NCI-H128 (cell line): ENCODE results near the gene ZFYVE9.
"Not testable (repeated sequence)": the region's sequence is repeated elsewhere in the genome, so short reads cannot be mapped to it uniquely, and the experiment has no call there.

Experiments used
- DNase-seq: peaks from one replicate; lab custom pipeline; 2025; ENCODE audit not compliant: unreplicated experiment; lab: John Stamatoyannopoulos, UW

ZFYVE9 gene

GRCh38 chr1:52190500-52191252, 48.8 kb downstream of the ZFYVE9 start:
- no peak for DNase-seq

GRCh38 chr1:52191395-52191965, 49.6 kb downstream of the ZFYVE9 start:
- DNase-seq, result no peak

GRCh38 chr1:52192024-52192423, 50.1 kb downstream of the ZFYVE9 start:
- DNase-seq, result no peak

DNA sequence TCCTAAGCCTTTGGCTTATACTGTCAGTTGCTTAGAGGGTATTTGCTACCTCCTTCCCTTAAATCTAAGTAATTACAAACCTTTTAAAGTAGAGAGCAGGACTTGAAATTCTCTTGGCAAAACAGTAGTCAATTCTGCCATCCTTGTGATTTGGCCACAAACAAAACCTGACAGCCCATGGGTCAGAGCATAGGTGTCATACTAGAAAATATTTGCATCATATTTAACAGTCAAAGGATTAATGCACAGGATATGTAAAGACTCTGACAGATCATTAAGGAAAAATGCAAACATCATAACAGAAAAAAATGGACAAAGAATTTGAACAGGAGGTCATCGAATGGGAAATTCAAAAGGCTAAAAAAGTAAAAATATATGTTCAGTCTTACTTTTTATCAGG, 50.5 kb downstream of the ZFYVE9 start:
- no peak for DNase-seq

GRCh38 chr1:52193985-52194384, 52.1 kb downstream of the ZFYVE9 start:
- no peak for DNase-seq

DNA sequence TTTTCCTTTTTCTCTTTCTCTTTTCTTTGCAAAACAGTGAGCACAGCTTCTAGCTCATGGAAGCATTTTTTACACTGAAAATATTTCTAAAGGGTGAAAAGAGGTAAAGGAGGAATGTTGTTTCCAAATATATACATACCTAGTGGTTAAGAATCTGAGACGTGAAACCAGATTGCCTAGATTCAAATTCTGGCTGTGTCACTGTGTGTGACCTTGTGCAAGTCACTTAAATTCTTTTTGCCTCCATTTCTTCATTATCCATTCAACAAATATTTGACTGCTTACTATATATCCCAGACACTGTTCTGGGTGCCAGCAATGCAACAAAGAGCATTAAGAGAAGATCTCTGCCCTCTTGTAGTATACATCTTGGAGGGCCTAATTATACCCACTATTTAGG, 53.3 kb downstream of the ZFYVE9 start:
- no peak for DNase-seq

DNA sequence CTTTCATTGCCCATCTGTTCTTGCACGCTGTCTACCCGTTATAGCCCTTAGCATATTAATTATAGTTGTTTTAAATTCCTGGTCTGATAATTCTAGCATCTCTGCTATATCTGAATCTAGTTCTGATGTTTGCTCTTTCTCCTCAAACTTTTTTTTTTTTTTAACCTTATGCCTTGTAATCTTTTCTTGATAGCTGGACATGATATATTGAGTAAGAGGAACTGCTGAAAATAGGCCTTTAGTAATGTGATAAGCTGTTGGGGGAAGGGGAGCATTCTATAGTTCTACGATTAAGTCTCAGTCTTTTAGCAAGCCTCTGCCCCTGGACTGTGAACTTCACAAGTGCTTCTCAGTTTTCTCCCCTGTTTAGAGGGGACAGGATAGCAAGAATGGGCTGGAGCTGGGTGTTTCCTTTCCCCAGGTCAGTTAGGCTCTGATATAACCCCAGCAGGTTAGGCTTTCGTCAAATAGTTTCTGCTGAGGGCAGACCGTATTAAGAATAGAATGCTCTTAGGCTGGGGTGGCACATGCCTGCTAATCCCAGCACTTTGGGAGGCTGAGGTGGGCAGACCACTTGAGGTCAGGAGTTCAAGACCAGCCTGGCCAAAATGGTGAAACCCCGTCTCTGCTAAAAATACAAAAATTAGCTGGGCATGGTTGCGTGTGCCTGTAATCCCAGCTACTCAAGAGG, 62.2 kb downstream of the ZFYVE9 start:
- DNase-seq, result no peak

DNA sequence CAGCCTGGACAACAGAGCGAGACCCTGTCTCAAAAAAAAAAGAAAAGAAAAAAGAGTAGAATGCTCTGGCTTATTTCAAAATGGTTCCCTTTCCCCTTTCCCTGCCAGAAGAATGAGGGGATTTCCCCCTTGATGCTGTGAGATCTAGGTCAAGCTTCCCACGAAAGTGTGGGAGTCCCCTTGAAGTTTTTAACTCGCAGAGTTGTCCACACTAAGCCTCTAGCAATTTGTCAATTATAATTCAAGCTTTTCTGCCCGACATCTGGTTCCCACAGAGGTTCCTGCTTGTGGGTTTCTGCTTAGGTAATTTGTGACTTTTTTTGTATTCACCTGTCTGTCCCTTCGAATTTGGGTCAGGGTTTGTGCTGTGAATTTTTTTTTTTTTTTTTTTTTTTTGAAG, 62.8 kb downstream of the ZFYVE9 start:
- no peak for DNase-seq

- not testable (repeated sequence) for DNase-seq
Measured at GRCh38 chr1:52206686-52207085, 64.8 kb downstream of the ZFYVE9 start.

GRCh38 chr1:52209429-52209828, 67.5 kb downstream of the ZFYVE9 start:
- DNase-seq, result no peak

DNA sequence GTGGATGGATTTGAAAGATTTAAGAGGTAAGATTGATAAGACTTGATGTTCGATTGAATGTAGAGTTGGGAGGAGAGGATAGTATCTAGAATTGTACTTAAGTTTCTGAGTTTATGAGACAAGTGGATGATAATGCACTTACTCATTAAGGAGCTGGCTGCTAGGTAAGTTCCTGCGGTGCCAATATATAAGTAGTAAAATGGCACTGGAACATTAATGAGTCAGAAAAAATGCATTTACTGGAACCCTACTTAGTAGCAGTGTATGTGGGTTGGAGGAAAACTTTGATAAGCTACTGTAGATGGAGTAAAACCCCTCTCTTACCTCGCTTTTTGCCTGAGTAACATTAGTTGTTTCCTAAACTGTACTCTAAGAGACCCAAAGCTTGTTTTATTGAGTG, 68.2 kb downstream of the ZFYVE9 start:
- DNase-seq, result no peak

GRCh38 chr1:52216907-52217458, 75.1 kb downstream of the ZFYVE9 start:
- DNase-seq, result no peak

- DNase-seq, result no peak
Measured at GRCh38 chr1:52225174-52225573, 83.3 kb downstream of the ZFYVE9 start.

- DNase-seq, result no peak
Measured at GRCh38 chr1:52229494-52229893, 87.6 kb downstream of the ZFYVE9 start.

- no peak for DNase-seq
Measured at GRCh38 chr1:52233463-52233862, 91.6 kb downstream of the ZFYVE9 start.

DNA sequence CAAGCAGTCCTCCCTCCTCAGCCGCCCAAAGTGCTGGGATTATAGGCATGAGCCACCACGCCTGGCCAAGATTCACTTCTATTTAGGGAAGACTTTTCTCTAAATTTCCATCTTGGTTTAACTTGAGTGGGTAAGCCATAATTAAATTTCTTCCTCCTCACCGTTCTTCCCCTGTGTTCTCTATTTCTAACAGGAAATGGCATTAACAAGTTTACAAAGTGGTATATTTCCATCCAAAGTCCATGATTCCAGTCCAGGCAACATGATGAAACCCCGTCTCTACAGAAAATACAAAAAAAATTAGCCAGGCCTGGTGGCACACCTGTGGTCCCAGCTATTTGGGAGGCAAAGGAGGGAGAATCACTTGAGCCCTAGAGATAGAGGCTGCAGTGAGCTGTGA, 92.1 kb downstream of the ZFYVE9 start:
- no peak for DNase-seq

- no peak for DNase-seq
Measured at GRCh38 chr1:52234708-52235107, 92.8 kb downstream of the ZFYVE9 start.

DNA sequence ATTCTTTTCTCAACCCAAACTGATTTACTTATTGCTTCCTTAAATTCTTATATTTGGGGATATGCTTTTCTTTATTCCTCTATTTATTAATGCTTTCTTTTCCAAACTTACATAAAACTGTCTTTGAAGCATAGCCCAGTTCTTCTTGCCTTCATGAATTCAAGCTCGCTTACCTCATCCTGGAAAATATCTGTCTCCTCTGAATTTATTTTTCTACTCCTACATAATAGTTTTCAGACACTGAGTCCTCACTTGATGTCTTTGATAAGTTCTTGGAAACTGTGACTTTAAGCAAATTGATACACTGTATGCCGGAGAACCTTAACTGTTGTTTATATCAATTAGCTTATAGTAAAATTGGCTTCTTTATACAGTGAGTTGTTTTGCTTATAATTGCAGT, 93.8 kb downstream of the ZFYVE9 start:
- DNase-seq, result no peak

DNA sequence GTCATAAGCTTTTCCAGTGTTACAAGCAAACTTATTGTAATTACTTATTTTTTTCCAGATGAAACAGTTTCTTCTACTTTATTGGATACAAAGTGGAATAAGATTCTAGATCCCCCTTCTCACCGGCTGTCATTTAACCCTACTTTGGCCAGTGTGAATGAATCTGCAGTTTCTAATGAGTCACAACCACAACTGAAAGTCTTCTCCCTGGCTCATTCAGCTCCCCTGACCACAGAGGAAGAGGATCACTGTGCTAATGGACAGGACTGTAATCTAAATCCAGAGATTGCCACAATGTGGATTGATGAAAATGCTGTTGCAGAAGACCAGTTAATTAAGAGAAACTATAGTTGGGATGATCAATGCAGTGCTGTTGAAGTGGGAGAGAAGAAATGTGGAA, 95.5 kb downstream of the ZFYVE9 start:
- DNase-seq, result no peak

DNA sequence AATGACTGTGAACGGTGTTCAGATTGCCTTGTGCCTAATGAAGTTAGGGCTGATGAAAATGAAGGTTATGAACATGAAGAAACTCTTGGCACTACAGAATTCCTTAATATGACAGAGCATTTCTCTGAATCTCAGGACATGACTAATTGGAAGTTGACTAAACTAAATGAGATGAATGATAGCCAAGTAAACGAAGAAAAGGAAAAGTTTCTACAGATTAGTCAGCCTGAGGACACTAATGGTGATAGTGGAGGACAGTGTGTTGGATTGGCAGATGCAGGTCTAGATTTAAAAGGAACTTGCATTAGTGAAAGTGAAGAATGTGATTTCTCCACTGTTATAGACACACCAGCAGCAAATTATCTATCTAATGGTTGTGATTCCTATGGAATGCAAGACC, 96.6 kb downstream of the ZFYVE9 start:
- no peak for DNase-seq

- DNase-seq, result no peak
Measured at GRCh38 chr1:52238887-52239707, 97.2 kb downstream of the ZFYVE9 start.
